DMS153 treated with DMSO at 0.1 percent for 48 hours (cell line): Measurements from ENCODE around the gene DENND6B.

Experiments used
- DNase-seq: peaks from one replicate; lab custom pipeline; 2025; ENCODE audit not compliant: unreplicated experiment; lab: John Stamatoyannopoulos, UW

DENND6B gene

DNA sequence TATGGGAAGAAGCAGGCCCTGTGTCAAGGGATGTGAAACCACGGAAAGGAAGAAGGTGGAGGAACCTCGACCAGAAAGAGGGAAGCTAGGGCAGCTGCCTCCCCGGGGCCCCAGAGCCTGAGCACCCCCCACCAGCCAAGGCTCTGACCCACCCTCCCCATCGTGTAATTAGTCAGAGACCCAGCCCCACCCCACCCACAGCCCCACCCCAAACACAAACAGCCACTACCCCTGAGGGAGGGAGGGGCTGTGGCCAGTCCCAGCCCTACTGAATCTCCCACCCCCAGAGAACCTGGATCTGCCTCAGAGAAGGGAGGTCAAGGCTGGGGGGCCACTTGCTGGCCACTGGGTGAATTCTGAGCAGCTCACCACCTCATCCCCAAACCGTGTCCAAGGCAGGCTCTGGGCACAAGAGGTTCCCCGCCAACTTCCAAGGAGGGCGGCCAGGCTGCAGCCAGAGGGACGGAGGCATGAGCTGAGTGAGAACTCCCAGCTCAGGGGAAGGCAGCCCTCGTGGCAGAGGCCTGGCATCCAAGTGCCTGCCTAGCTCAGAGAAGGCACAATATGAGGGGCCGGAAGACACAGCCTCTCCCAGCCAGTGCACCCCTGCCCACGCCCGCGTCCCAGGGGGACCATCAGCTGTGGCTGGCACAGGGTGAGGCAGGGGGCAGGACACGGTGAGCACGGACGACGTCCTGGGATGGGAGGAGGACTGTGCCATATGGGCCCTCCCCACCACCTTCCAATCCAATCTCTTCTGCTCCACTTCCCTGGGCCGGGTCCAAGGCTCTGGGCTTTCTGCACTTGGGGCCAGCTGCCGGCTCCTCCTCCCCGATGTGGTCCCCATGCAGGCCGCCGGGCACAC is 22.1 kb downstream of the DENND6B start:
- no peak for DNase-seq

DNA sequence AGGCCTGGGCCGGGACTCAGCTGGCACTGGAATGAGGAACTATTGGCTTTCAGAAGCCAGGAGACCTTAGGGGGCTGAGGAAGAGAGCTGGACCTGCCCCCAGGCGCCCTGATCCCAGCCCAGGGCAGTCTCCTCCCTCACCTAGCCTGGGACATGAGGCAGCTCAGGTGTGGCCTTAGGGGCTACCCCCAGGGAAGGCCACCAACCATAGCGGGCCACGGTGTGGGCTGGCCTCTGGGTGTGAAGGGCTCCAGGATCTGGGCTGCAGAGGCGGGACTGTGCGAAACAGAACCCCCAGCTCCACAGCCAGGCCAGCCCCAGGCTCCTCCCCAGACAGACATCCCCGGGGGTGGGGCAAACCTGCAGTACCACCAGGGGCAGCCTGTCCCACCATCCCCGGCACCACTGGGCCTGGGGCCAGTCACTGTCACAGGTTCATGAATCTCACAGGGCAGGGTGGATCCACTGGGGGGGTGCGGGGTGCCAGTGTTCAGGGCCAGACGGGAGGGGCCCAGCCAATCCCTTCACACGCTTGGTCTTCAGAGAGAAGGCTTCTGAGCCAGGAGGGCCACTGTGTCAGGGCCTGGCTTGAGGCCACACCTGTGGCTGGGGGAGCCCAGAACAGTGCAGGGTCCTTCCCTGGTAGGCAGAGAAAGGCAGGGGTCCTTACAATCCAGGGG is 22.8 kb downstream of the DENND6B start:
- no peak for DNase-seq

DNA sequence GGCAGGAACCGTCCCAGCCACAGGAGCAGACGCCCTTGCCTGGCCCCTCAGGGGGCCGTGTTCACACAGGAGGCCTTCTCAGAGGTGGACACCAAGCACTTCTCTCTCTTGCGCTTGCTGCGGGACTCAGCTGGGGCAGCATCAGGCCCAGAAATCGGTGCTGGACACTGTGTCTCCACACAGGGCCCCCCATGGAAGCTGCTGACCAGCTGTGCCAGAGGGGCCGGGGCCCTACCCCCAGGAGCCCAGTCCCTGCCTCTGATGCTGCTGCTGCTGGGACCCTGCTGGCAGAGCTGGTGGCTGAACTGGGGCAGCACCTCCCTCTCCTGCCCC is 23.3 kb downstream of the DENND6B start:
- DNase-seq, result no peak

DNA sequence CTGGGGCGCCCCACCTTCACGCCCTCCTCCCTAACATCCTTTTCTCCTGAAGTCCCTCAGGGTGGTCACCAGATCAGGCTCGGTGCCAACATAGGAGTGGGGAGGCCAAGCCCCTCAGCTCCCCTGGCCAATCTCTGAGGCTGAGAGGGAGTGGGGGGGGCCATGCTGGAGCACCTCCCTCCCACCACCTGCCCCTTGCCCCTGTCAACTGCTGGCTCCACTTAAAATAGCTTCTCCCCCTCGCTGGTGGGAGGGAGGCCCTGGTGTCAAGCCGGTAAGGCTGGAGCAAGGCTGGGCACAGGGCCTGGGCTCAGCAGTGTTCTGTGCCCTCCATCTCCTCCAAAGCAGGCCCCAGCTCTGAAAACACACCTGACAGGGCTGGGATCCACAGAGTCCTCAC is 24.2 kb downstream of the DENND6B start:
- DNase-seq, result no peak

DNA sequence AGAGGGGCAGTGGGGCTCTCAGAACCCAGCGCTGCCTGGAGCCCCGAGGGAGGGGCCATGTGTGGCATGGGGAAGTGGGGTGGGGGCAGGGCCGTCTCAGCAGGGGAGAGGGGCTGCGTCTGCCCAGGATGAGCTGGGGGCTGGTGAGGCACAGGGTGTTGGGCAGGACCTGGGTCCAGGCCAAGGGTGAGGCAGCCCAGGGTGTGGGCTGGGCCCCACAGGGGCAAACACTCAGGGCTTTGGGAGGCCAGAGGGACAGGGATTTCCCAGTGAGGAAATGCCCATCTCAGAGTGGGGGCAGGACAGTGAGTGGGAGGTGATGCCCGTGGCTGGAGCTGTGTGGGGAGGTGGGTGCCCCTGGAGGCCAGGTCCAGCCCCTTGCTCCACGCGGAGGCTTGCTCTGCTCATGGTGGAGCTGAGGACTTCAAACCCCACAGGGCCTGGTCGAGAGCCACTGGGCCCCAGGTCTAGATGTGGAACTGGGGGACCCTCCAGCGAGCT is 24.7 kb downstream of the DENND6B start:
- DNase-seq, result no peak

DNA sequence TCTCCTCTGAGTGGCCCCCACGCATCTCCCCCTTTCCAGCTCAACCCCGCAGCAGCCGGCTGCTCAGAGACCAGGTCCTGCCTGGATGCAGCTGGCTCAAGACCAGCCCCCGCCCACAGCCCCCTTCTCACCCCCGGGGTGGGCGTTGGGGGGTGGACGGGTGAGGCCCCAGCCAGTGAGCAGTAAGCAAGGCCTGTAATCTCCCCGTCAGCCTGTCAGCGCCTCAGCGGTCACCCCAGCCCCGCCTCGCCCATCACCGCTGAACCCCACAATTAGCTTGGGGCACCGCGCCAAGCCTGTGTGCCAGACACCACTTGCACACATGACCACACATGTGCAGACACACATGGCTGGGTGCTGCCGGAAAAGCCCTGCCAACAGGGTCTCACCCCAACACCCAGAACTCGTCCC is 25.2 kb downstream of the DENND6B start:
- DNase-seq, result no peak

DNA sequence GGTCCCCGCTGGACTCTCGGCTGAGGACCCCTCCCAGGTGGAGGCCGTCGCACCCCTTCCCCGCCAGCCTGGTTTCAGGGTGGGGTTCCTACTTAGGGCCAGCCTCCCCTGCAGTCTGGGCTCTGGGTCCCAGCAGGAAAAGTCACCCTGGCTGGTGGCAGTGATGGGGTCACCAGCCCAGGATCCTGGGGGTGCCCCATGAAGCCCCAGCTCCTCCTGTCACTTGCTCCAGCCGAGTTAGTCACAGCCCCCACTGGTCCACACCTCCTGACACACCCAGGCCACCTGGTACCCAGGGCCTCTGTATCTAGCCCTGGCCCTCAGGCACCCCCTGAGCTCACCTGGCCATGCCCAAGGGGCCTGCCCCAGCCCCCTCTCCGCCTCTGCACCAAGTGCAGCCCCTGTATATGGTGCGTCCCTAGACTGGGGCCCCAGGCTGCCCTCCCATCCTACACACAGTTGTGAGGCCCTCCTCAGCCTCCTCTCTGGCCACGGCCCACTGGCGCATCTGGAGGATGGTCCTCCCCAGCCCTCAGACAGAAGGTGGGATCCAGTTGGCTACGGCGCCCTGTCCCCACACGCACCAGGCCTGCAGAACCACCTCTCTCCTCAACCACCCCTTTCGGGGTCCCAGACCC is 26.1 kb downstream of the DENND6B start:
- DNase-seq, result no peak

DNA sequence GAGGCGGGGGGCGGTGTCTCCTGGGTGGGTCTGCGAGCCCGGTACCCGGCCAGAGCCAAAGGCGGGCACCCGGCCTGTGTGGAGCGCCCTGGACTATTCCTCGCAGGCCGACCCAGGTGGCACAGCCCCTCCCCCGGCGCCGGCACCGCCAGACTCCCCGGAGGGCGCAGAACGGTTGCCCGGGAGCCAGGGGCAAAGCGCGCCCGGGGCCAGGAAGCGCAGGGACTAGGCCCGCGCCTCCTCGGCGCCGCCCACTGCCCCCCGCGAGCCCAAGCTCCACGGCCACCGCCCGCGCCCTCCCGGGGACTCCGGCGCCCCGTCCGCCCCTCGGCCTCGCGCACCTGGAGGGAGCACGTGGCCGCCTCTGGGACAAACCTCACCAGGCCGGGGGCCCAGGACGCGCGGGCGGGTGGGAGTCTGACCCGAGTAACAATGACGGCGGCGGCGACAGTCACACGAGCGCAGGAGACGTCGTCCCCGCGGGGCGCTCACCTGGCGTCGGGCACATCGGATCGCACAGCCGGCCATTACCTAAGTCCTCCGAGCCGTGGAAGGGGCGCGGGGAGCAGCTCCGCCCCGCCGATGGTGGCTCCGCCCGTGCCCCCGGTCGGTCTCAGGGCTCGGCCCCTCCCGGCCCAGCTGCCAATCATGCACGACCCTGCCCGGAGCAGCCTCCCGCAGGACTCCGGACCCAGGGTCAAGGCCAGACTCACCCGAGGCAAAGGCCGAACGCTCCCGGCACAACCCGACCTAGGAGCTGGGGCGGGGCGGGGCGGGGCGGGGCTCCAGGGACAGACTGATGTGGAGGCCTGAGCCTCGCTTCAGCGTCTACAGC is 26.8 kb downstream of the DENND6B start:
- no peak for DNase-seq

DNA sequence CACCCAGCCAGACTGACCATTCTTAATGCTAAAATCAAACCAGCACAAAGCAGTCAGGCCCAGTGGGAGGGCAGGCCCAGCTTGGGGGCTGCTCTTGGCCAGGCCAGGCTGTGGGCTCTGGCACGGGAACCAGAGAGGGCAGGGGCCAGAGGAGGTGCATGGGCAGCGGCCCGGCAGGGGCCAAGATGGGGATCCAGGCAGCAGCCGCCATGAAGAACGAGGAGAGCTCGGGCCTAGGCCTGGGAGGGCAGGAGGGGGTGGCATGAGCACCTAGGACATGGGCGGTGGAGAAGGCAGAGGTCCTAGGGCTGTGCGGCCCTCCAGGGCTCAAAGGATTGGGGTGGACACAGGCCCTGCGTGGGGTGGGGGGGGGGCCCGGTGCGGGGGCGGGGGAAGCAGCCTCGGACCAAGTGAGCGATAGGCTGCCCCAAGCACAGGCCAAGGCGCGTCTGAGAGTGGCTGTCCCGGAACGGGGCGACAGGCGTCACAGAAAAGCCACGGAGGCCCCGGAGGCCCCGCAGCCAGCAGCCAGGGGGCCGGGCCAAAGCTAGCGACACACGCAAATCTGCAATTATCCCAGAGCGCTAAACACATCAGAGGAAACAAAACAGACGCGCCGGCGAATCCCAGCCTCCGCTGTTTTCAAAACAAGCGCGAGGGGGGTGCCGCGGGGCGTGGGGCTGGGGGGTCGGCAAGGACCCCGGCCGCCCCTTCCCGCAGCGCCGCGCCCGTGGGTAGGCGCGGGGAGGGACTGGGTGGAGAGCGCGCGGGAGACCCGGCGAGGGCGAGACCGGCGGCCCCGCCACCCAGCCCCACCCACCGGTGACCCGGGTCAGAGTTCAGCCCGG is 27.7 kb downstream of the DENND6B start:
- no peak for DNase-seq

DNA sequence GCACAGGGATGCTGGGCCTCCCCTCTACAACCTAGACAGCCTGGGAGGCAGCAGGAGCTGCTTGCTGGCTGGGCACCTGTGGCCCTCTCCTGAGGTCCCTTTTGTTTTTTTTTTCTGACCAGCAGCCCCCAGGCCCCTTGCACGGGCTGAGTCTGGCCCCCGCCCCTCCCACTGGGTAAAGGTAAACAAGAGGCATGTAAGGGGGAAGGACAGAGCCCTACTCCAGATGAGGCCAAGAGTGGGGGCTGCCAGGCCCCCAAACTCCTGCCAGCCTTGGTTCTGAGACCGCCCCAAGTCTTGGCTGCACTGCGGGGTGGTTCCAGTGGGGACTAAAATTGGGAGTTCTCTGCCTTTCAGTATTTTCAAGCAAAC is 28.6 kb downstream of the DENND6B start:
- no peak for DNase-seq

DNA sequence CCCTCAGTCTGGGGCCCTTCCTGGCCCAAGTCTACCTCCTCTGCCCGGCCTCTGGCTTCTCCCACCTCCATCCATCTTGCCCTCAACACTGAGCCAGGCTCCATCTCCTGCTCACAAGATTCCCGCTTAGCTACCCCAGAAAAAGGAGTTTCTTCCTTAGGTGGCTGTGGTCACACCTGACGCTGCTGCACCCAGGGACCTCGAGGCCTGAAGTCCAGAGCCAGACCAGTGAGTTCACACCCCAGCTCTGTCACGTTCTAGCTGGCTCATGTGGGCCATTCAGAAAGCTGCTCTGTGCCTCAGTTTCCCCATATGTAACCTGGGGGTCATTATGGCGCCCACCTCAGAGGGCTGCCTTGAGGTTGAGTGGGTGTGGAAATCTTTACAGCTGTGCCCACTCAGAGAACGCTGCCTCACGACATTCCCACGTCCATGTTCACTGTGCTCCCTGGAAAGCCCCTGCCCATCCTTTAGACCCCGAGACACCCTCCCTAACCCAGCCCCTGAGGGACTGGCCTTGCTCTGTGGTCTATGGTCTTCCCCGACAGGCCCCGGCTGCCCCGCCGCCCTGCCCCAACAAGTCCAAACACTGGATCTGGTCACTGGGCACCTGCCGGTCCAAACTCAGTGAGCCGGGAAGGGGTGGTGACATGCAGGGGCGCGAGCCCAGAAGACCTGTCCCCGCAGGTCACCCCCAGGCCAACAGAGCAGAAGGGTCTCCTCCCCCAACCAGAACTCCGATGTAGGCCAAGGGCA is 29.1 kb downstream of the DENND6B start:
- no peak for DNase-seq

DNA sequence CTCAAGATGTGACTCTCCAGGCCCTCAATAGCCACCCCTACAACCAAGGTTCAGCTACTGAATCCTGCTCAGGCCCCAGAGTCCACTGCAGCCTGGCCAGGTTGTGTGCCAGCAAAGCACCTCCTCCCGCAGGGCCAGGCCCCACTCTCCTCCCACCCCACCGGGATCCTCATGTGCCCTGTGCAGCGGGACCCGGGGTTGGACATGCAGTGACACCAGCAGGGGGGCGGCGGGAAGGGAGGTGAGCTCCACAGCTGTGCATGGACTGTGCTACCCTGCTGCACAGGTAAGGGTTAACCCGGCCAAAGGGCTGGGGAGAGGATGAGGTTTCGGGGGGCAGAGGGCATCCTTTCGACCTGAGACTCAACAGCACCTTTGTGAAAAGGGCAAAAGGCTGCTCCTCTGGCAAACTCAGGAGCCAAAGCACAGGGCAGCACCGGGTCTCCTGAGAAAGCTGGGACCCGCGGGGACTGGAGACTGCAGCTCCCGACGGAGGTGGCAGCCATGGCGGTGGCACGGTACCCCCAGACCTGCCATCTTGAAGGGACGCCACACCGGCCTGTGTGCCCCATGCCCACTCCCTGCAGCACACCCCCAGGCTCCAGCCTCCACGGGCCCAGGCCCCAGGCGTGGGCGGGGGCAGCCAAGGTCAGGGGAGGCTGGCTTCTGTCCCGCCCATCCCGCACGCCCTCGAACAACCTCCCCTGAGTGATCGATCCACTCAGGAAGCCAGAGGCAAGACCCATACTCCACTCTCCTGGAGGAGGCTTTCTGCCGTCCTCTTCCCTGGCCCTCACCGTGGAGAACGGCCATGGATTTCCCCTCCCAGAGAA is 29.9 kb downstream of the DENND6B start:
- DNase-seq, result no peak

DNA sequence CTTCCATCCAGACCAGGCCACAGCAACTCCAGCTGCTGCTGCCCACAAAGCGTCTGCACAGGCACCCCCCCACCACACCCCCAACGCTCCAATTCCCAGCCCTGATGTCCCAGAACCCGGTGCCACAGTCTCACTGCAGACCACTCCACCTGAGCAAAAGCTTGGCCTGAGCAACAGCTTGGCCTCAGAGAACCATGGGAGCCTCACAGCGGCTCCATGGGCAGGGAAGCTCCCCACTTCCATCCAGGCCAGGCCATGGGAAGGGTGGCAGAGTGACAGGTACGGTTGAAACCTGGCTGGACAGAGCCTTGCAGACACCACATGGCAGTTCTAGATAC is 32.5 kb downstream of the DENND6B start:
- no peak for DNase-seq

DNA sequence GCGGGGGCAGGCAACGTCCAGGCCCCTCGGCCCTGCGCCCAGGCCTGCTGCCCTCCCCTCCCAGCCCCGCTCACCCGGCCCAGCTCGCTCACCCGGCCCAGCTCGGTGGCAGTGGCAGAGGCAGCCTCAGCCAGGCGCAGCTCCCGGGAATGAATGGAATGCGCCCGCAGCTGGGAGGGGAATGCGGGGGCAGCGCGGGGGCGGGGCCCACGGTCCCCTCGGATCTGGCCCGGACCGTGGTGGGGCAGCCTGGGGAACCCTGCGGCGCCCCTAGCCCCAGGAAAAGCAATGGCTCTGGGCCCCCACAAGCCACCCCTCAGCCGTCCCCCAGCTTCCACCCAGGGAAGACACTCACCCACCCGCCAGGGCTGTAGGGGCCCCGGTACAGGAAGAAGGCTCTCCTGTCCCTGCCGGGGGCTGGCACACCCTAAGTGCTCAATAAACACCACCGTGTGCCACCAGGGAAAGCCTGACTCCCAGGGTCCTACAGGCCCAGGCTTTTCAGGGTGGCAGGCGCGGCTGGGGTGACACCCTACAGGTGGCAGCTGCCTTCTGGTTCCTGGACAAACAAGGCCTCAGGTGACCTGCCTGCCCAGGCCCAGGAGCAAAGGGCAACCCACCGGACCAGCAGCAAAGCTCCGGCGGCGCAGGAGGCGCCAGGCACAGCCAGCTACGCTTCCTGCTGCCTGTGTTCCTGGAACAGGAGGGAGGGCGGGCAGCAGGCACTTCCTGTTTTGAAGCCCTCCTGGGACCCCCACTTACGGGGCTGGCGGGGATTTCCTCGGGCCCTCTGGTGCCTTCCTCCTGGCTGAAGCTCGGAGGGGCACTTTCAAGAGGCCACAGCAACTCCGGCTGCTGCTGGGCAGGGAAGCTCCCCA is 33.1 kb downstream of the DENND6B start:
- no peak for DNase-seq

DNA sequence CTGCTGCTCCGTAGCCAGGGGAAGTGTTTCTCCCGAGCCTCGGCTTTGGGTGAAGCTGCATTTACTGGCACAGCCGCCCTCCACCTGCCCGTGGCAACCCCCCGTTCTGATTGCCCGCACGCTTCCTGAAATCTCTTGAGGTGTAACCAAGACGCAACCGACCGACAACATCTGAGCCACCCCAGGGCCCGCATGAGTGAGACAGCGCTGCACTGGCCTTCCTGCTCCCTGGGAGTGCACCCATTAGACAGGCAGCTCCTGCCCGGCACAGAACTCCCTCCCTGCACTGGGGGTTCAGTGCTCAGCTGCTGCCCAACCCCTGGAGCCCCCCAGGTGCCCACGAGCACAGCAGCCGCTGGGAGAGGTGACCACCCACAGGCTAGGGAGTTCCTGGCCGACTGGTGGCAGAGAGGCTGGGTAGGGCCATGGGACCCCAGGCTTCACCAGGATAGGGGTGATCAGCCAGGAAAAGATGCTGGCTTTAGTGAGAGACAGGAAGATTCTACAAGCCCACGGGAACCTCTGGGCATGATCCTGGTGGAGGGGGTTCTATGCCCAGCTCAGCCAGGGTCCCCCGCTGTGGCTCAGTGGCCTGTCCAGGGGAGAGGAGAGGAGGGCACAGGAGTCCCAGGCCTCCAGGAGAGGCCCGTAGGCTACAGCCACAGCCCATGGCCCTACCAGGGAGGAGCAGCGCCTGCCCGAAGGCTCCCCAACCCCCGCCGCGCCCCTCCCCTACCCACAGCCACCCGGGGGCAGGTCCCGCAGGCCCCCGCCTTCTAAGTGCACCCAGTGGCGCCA is 34.0 kb downstream of the DENND6B start:
- no peak for DNase-seq

DNA sequence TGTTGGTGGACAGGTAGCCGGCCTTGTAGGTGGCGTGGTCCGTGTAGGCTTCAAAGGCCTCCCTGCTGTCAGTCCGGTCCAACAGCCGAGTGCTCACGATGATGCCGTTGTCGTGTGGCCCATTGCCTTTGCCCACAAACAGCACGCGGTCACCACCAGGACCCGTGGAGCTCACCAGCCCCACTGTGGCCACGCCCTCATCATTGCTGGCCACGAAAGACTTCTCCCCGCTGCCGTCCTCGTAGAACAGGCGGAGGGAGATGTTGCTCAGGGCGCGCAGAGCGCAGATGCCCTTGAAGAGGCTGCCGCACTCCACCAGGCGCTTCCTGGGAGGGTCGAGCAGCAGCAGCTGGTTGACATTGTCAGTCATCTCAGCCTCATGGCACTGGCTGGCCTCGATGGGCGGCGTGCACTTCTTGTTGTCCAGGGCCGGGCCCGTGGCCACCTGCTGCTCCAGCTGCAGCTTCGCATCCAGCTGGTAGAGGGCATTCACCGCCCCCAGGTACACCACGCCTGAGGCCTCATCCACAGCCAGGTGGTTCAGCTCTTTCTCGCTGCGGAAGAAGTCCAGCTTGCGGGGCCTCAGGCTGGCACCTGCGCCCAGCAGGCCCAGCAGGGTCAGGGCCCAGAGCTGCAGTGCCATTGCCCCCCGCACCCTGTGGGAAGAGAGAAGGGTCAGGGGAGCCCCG is 36.7 kb downstream of the DENND6B start:
- no peak for DNase-seq
